HG02938 (cell line): Measurements from ENCODE around the gene ZFYVE21.
"Not testable (repeated sequence)": the region's sequence is repeated elsewhere in the genome, so short reads cannot be mapped to it uniquely, and the experiment has no call there.

Experiments
- ATAC-seq: cut with Tn5 transposase; IDR thresholded peaks from one replicate; pipeline ENCODE4 v1.9.1; 2021; ENCODE audit warnings: mild to moderate bottlenecking, moderate library complexity; ENCODE audit not compliant: unreplicated experiment

ZFYVE21 gene

DNA sequence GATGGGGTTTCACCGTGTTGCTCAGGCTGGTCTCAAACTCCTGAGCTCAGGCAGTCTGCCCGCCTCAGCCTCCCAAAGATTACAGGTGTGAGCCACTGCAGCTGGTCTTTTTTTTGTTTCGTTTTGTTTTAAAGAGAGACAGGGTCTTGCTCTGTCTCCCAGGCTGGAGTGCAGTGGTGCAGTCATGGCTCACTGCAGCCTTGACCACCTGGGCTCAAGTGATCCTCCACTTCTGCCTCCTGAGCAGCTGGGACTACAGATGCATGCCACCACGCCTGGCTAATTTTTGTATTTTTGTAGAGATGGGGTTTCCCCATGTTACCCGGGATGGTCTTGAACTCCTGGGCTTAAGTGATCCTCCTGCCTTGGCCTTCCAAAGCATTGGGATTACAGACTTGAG lies 24.0 kb upstream of the ZFYVE21 start:
- ATAC-seq: not testable (repeated sequence)

DNA sequence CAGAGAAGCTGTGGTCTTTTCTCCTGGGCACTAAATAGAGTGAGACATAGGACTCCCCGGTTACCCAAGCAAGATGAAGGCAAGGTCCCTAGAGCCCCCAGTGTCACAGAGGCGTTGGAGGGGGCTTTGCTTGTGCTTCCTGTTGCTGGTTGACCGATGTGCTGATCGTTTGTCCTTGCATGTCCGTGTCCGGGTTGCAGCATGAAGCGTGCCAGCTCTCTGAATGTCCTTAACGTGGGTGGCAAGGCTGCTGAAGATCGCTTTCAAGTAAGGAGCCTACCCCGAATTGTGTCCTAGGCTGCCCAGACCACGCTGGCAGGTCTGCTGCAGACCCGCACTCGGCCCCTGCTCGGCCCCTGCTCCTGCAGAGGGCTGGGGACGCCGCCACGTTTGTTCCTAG lies 23.5 kb upstream of the ZFYVE21 start:
- ATAC-seq: no peak

DNA sequence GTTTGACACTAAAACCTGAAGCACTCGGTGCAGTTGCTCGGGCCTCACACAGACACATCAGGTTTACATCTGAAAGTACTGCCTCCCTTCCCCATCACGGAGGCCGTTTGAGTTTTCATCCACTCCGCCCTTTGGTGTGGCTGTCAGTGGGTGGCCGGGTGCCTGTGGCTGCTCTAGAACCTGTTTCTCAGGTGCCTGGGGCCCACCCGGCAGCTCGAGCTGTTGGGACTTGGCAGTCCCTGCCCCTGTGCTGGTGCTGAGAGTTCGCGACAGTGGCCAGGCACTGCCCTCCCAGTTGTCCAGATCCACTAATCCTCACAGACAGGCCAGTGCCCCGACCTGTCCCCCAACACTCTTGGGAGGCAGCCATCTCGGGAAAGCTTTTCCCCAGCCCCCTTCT lies 22.7 kb upstream of the ZFYVE21 start:
- no peak for ATAC-seq

DNA sequence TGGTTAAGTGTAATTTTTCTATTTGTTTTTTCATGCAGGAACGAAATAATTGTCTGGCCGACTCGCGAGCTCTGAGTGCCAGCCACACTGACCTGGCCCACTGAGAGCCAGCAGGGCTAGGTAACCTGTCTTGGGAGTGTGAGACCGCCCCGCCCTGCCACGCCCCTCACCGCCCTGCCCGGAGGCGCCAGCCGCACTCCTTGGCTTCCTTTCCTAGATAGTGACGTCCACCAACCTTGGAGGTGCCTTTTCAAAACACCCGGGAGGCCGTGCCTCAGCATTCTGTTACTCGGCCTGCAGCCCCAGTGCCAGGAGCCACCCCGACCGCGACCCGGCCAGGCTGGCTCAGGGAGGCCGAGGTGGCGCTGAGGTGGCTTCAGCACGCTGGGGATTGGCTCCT lies 22.1 kb upstream of the ZFYVE21 start:
- no peak for ATAC-seq

DNA sequence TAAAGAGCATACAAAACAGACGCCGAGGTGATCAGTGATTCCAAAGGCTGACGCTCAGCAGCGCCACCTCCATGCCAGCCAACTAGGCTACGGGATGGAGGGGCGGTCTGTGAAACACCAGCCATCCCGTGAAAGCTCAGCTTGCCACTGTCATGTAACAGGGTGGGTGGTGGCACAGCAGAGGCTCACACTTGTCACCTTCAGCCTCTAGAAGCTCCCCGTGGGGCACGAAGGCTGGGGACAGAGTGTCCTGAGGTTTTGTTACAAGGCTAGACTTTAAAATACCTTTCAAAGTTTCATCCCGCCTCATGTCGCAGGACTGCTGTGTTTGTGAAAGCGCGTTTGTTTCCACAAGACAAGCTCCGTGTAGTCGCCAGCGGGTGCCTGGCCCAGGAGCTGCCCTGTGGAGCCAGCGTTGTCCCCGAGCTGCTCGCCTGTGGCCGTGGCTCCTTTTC lies 21.0 kb upstream of the ZFYVE21 start:
- ATAC-seq: no peak

DNA sequence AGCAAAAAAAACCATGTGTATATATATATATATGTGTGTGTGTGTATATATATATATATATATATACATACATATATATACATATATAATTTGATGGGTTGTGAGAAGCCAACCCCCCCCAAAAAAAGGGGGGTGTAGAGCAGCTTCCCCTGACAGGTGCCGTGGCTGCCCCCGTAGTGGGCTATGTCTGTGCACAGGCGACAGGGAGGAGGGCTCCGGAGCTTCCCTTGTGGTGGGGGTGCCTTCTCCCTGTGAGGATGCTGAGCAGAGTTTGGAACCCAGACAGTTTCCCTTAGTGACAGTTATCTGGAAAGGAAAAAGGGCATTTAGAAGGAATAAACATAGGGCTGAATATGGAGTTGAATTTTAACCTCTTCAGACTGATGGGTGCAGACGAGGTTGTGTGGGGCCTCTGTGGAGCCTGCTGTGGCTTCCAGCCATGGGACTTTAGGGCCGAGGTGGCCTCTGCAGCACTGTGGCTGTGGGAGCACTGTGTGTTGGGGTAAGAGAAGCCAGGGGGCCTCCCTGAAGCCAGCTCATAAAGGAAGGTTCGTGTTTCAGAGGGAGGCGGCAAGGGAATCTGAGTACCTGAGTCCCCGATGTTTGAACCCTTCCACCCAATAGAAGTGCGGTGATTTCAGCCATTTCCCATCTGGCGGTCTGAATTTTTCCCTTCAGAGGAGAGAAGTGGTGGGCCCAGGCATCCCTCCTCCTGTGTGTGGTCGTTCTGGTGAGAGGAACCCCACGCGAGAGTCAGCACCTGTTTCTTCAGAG lies 20.1 kb upstream of the ZFYVE21 start:
- no peak for ATAC-seq

DNA sequence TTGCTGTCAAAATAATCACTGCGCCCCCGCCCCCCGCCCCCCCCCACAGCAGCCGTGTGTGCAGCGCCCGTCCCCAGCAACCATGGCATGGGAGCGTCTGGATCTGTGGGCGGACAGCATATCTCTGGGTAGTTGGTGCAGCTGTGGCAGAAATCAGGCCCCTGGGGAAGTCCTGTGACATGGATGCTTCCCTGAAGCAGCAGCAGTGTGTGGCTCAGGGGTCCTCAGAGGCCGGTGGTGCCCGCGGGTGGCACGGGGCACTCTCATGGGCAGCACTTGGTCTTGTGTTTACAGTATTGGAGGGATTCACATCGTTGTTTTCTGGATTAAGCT lies 19.6 kb upstream of the ZFYVE21 start:
- no peak for ATAC-seq

DNA sequence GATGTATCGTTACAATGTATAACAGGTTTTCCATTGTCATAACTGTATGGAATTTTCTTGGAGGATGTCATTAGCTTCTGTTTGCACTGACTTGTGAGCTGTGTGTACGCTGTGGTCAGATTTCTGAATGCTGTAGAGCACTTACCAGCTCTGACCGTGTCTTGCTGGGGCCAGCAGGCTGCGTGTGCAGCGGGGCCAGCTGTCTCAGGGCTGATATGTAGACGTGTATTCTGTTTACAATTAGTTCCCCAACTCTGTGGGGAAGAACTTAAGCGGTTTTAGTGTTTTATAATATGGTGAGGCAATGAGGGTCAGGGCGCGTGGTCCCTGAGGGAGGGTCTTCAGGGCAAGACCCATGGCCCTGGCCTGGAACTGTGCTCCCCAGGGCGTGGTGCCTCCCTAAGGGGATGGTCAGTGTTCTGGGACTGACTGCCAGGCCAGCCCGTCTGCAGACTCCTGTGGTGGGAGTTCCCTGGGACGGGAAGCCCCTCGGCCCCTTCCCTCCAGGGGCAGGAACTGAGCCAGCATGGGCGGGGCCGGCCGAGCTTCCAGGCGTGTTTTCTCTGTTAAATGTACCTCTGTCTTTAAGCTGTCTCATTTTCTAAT lies 19.0 kb upstream of the ZFYVE21 start:
- ATAC-seq: no peak

DNA sequence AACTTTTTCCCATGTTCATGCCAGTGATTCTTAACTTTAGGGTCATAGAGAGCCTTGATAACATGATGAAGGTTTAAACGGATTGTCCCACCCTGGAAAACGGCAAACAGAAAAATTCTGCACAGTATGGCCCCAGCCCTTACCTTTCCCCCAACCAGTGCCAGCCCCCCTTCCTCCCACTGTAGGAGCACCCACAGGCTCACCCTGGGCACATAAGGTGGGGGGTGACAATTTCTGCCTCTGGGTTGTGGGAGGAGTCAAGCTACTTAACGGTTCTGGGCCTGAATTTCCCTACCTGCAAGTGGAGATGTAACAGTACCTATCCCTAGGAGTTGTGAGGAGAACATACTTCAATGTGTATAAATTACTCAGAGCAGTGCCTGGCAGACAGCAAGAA lies 18.4 kb upstream of the ZFYVE21 start:
- no peak for ATAC-seq

DNA sequence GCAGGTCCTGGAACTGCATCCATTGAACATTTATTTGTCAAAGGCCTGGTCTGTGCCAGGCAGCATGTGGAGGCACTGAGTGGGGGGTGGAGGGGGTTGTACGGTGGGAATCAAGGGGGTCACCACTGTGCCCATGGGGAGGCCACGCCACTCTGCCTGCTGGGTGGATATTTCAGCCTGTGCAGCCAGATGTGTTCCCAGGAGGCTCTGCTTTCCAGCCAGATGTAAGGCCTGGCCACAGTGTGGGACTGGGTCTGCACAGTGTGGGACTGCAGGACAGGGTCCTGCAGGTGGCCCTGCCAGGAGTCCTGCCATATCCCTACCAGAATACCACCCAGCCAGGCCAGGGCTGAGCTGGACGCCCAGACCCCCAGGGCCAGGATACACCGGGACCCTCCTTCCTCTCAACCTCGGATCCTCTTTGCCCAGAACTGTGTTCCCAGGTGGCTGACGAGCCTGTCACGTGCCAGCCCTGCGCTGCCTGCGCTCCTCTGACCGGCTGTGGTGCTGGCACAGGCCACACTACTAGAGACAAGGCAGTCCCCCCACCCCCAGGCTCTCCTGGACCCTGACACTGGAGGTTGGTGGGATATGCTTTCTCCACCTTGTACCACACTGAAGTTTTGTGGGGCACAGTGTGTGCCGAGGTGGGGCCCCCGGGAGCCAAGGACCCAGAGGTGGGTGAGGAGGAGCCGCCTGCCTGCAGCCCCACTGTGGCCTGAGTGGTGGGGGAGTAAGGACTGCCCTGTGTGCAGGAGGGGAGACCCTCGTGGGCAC lies 17.8 kb upstream of the ZFYVE21 start:
- ATAC-seq: no peak

DNA sequence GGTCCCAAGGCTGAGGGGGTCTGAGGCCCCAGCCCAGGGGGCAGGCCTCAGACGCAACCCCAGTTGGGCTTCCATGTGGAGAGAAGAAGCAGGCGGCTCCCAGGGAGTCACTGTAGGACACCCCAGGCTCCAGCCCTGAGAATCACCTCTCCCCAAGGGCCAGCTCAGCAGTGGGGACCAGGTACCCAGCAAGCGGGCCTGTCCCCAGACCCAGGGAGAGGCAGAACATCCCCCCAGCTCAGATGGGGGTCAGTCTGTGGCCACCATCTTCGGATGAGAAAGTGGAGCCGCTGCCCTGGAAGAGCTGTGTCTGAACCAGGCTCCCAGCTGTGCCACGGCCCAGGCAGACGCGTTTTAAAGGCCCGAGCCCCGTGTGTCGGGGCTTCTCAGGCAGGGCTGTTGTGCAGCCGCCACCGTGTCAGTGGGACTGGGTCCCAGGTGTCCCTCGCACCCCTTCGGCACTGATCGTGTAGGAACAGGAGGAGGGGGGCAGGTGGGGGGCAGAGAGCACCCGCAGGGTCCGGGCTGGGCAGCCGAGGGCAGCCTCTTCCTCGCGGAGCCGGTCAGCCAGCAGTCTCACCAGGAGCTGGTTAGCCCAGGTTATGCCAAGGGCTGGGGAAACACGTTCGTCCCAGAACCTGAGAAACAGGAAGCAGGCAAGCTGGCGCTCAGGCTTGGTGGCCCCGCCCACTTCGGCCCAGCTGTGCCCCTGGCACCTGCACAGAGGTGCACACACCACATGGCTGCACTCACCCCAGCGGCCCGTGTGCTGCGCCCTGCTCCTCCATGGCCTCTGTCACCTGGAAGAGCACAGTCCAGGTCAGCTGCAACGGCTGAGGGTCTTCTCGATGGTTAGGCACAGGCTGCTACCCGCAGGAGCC lies 17.0 kb upstream of the ZFYVE21 start:
- ATAC-seq: no peak

DNA sequence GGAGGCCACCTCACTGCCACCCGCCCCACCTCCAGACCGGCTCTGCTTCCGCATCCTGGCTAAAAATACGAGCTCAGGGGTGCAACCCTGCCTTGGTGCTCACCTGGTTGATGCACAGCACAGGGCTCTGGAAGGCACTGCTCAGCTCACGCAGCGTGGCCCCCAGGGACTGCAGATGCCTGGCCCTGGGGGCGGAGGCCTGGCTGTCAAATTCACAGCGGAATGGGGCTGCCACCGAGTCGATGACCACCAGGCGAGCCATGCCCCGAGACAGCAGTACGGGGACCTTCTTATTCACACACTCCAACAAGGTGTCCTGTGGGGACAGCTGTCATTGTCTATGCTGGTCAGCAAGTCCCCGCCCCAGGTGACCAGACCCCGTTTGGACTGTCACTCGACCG lies 16.3 kb upstream of the ZFYVE21 start:
- no peak for ATAC-seq

DNA sequence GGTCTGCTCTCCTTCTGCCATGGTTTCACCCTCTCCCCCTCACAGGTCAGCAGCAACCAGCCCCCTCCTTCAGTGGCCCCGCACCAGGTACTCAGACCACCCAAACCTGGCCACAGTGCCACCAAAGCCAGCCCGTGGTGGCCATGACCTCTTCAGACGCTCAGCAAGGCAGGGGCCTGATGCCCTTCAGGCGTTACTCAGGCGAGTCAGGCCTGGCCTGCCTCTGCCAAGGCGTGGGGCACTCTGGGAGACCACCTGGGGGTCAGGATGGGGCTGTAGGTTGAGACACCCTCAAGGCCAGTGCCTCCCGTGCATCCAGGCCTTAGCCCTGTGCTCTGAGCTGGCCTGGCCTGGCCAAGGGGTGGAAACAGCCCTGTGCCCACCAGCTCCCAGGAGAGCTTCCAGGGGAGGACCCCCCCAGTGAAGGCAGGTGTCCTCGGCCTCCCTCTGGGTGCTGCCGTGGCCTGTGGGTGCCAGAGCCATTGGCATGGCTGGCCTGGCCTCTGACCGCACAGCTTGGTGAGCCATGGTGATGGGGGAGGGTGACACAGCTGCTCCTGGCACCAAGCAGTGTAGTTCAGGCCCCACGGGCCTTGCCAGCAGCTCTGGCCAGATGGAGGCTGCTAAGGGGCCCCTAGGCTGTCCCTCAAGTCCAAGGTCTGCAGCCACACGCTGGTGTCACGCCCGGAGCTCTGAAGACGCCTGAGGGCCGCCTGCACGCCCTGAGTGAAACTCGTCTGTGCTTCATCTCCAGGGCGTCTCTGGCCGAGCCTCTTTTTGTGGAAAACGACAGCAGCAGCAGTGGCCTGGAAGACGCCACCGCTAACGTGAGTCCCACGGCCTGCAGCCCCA lies 15.5 kb upstream of the ZFYVE21 start:
- no peak for ATAC-seq

DNA sequence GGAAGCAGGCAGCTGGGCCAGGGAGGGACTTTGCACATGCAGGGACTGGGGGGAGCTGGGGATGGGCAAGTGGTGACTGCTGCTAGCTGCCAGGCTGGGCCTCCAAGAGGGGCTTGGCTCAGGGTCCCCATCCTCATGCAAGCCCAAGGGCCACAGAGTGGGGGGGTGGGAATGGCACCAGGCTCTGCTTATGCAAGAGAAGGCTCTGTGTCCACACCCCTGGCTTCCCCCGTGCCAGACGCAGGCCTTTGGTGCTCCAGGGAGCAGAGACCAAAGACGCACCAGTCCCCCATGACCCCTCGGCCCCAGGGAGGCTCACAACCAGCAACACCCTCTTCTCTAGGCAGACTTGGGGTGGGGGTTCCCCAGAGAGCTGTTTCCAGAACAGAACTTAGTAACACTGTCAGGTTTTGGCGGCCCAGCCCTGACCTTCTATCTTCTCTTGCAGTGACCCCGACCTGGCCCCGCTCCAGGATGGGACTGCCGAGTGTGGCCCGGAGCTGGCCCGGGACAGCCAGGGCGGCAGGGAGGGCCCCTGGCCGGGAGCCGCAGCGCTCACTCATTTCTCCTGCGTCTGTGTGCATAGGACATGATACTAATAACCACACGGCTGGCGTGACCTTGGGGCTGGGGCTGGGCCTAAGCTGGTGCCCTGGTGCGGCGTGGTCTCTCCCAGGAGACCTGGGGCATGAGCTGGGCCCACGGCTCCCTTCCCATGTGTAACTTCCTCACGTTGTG lies 14.7 kb upstream of the ZFYVE21 start:
- ATAC-seq: no peak

DNA sequence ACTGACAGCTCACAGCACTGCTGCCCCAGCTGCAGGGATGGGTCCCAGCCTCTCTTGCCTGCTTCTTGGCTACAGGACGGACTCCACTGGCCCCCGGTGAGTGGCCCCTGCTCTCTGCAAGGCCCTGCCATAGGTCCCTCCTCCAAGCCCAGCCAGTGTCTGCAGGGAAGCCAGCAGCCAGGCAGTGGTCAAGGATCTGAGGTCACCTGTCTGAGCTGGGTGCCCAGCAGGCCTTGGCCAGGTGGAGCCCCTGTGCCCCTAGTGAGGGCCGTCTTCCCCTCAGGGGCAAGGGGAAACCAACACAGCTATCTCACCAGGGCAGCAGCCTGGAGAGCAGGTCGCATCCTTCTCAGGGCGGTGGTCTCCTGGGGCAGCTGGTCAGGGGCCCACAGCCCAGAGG lies 13.5 kb upstream of the ZFYVE21 start:
- no peak for ATAC-seq

DNA sequence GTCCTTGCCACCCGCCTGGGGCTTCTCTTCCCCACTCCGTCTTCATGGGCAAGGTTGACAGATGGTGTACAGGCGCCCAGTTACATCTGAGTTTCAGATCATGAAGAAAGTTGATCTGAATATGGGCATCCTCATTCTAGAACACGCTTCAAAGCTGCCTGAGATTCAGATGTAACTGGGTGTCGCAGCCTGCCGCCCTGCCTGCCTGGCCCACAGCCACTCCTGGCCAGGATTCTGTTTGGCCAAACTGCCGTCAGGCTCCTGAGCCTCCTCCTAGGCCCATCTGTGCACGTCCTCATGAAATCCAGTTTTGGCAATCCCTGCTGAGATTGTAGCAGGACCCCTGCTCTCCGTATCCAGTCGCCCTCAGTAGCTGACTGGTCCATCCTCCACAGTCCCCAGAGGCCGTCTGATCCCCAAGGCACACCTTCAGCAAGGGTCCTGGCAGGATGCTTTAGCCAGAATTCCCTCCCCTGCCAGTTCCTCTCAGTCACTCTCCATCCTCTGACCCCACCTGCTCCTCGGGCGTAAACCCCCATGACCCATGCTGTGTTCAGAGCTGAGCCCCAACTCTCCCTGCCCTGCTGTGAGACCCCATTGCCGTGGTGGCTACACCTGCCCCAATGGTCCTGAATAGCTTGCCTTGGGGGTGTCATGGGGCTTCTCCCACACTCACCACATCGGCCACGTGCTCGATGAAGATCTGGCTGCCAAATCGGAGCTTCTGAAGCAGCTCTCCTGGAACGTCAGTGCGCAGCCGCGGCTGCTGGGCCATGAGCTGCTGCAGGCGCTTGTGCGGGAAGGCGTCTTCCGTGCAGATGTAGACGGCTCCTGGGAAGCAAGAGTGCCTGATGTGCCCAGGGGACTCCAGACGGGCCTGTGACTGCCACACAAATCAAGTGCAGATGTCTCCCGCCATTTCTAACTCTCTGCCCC lies 12.8 kb upstream of the ZFYVE21 start:
- no peak for ATAC-seq

DNA sequence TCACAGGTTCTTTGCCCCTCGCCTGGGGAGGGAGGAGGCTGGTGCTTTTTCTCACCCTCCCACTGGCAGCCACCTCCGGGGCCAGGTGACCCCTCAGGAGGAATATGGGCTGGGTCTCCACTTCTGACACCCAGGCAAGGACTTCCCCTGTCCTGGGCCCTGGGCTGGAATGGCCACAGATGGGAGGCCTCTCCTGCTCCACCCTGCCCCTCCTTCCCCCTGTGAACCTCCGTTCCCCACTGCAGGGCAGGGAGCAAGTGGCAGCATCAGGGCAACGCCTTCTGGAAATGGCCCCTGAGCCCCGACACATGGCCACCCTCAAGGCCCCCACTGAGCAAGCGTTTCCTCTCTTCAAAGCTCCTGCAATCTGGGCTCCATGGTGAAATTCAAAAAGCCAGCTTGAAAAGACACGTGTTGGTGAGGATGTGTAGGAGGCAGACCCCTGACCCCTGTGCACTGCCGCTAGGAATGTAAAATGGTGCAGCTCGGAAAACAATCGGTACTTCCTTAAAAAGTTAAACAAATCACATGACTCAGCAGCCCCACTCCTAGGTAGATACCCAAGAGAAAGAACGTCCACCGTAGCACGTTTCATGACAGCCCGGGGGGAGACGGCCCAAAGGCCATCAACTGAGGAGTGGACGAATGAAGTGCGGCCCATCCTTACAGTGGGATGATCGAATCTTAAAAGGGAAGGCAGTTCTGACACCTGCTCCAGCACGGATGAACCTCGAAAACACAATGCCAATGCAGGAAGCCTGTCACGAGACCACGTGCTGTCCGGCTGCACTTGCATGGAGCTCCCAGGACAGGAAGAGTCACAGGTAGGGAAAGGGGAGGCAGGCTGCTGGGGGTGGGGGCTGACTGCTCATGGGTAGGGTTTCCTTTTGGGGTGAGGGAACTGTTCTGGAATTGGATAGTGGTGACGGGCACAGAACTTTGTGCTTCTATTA lies 11.9 kb upstream of the ZFYVE21 start:
- ATAC-seq: no peak
